ACC112 (cell line): ENCODE data around the gene MORN5.

Experiments
- H2AFZ ChIP-seq: fragments of 200-600 bp; sonication (generic); one replicate; pipeline ENCODE4 v1.6.0; 2017; ENCODE audit warnings: antibody characterized with exemption, low read length; ENCODE audit not compliant: unreplicated experiment
- H3K27ac ChIP-seq: fragments of 200-600 bp; sonication (generic); 2 replicates; pipeline ENCODE4 v1.5.1; 2014; ENCODE audit warnings: low read depth, mild to moderate bottlenecking, antibody characterized with exemption, low read length, moderate library complexity
- H3K27me3 ChIP-seq: fragments of 200-600 bp; sonication (generic); 2 replicates; pipeline ENCODE4 v1.6.1; 2014; ENCODE audit warnings: mild to moderate bottlenecking, antibody characterized with exemption, low read length, moderate library complexity, mixed read lengths; ENCODE audit not compliant: insufficient read depth
- H3K36me3 ChIP-seq: fragments of 200-600 bp; sonication (generic); 2 replicates; pipeline ENCODE4 v1.6.1; 2016; ENCODE audit warnings: mild to moderate bottlenecking, antibody characterized with exemption, low read length, moderate library complexity, mixed read lengths; ENCODE audit not compliant: insufficient read depth
- H3K4me1 ChIP-seq: fragments of 200-600 bp; sonication (generic); one replicate; pipeline ENCODE4 v1.6.1; 2016; ENCODE audit warnings: low read length, mixed read lengths; ENCODE audit not compliant: insufficient read depth, unreplicated experiment, control insufficient read depth
- H3K4me3 ChIP-seq: fragments of 200-600 bp; sonication (generic); 2 replicates; pipeline ENCODE4 v1.5.1; 2014; ENCODE audit warnings: mild to moderate bottlenecking, low read depth, low read length
- H3K79me2 ChIP-seq: fragments of 200-600 bp; sonication (generic); one replicate; pipeline ENCODE4 v1.6.0; 2016; ENCODE audit warnings: low read length; ENCODE audit not compliant: control insufficient read depth, unreplicated experiment, insufficient read depth

Gene MORN5

GRCh38 chr9:122191584-122191983, 31.9 kb downstream of the MORN5 start:
- Histone ChIP-seq H3K79me2 (no peaks in the 10 kb centered on the region), H3K36me3 (no peaks in the 10 kb centered on the region), H3K27ac (no peak overlapping the region), H3K27me3 (no peaks in the 10 kb centered on the region), H3K4me3 (no peak overlapping the region), H2AFZ (no peak overlapping the region), H3K4me1 (peaks cover 4% of the 10 kb centered on the region)

- H2AFZ ChIP-seq, result no peak overlapping the region
Measured at GRCh38 chr9:122192261-122192875, 32.7 kb downstream of the MORN5 start.

GRCh38 chr9:122192914-122193525, 33.3 kb downstream of the MORN5 start:
- no peak overlapping the region for H2AFZ ChIP-seq
- no peaks in the 10 kb centered on the region for H3K79me2 ChIP-seq

More at GRCh38 chr9:122192261-122192875, 32.7 kb downstream of the MORN5 start:
- H3K27me3 ChIP-seq, result no peaks in the 10 kb centered on the region
- H3K27ac ChIP-seq, result no peak overlapping the region
- no peaks in the 10 kb centered on the region for H3K36me3 ChIP-seq
- H3K4me1 ChIP-seq, result peaks cover 4% of the 10 kb centered on the region
- no peak overlapping the region for H3K4me3 ChIP-seq
- H3K79me2 ChIP-seq, result no peaks in the 10 kb centered on the region

GRCh38 chr9:122193651-122194050, 33.9 kb downstream of the MORN5 start:
- Histone ChIP-seq H3K79me2 (no peaks in the 10 kb centered on the region), H3K27ac (no peak overlapping the region), H2AFZ (no peak overlapping the region), H3K4me1 (peaks cover 4% of the 10 kb centered on the region), H3K4me3 (no peak overlapping the region), H3K27me3 (no peaks in the 10 kb centered on the region), H3K36me3 (no peaks in the 10 kb centered on the region)

More at GRCh38 chr9:122192914-122193525, 33.3 kb downstream of the MORN5 start:
- Histone ChIP-seq H3K36me3 (no peaks in the 10 kb centered on the region), H3K27me3 (no peaks in the 10 kb centered on the region), H3K4me1 (peaks cover 4% of the 10 kb centered on the region), H3K27ac (no peak overlapping the region), H3K4me3 (no peak overlapping the region)

GRCh38 chr9:122195875-122196274, 36.2 kb downstream of the MORN5 start:
- Histone ChIP-seq H3K27ac (no peak overlapping the region), H3K36me3 (no peaks in the 10 kb centered on the region), H2AFZ (no peak overlapping the region), H3K4me3 (no peak overlapping the region), H3K27me3 (no peaks in the 10 kb centered on the region), H3K4me1 (peaks cover 2% of the 10 kb centered on the region), H3K79me2 (no peaks in the 10 kb centered on the region)

- Histone ChIP-seq H3K36me3 (no peaks in the 10 kb centered on the region), H3K27me3 (no peaks in the 10 kb centered on the region), H3K4me1 (peaks cover 15% of the 10 kb centered on the region), H3K27ac (no peak overlapping the region), H3K79me2 (no peaks in the 10 kb centered on the region), H2AFZ (no peak overlapping the region), H3K4me3 (no peak overlapping the region)
Measured at GRCh38 chr9:122197426-122197825, 37.7 kb downstream of the MORN5 start.

GRCh38 chr9:122197882-122198281, 38.2 kb downstream of the MORN5 start:
- peaks cover 15% of the 10 kb centered on the region for H3K4me1 ChIP-seq

GRCh38 chr9:122200960-122201595, 41.4 kb downstream of the MORN5 start:
- Histone ChIP-seq H3K4me3 (no peak overlapping the region), H3K79me2 (no peaks in the 10 kb centered on the region), H3K27me3 (no peaks in the 10 kb centered on the region), H3K27ac (peak overlapping the region; percentile 67), H3K36me3 (no peaks in the 10 kb centered on the region), H2AFZ (no peak overlapping the region), H3K4me1 (peaks cover 22% of the 10 kb centered on the region)

More at GRCh38 chr9:122197882-122198281, 38.2 kb downstream of the MORN5 start:
- H3K4me3 ChIP-seq, result no peak overlapping the region
- no peak overlapping the region for H3K27ac ChIP-seq
- no peaks in the 10 kb centered on the region for H3K36me3 ChIP-seq
- H3K79me2 ChIP-seq, result no peaks in the 10 kb centered on the region
- H3K27me3 ChIP-seq, result no peaks in the 10 kb centered on the region
- no peak overlapping the region for H2AFZ ChIP-seq

- peaks cover 28% of the 10 kb centered on the region for H3K4me1 ChIP-seq
- peak overlapping the region; percentile 67 for H3K27ac ChIP-seq
- no peaks in the 10 kb centered on the region for H3K36me3 ChIP-seq
- no peak overlapping the region for H2AFZ ChIP-seq
- H3K4me3 ChIP-seq, result no peak overlapping the region
- no peaks in the 10 kb centered on the region for H3K79me2 ChIP-seq
- H3K27me3 ChIP-seq, result no peaks in the 10 kb centered on the region
Measured at GRCh38 chr9:122201641-122202040, 41.9 kb downstream of the MORN5 start.

GRCh38 chr9:122202111-122202510, 42.4 kb downstream of the MORN5 start:
- Histone ChIP-seq H3K36me3 (no peaks in the 10 kb centered on the region), H2AFZ (no peak overlapping the region)

GRCh38 chr9:122204055-122204454, 44.3 kb downstream of the MORN5 start:
- Histone ChIP-seq H3K4me3 (no peak overlapping the region), H3K36me3 (no peaks in the 10 kb centered on the region), H3K27me3 (no peaks in the 10 kb centered on the region), H2AFZ (no peak overlapping the region), H3K79me2 (no peaks in the 10 kb centered on the region), H3K4me1 (peaks cover 28% of the 10 kb centered on the region), H3K27ac (no peak overlapping the region)

More at GRCh38 chr9:122202111-122202510, 42.4 kb downstream of the MORN5 start:
- no peaks in the 10 kb centered on the region for H3K27me3 ChIP-seq
- no peaks in the 10 kb centered on the region for H3K79me2 ChIP-seq
- H3K4me1 ChIP-seq, result peaks cover 28% of the 10 kb centered on the region
- H3K27ac ChIP-seq, result no peak overlapping the region
- no peak overlapping the region for H3K4me3 ChIP-seq
